GM21529 (cell line): ENCODE measurements around the gene RRM2.
"Not testable (repeated sequence)": the region's sequence is repeated elsewhere in the genome, so short reads cannot be mapped to it uniquely, and the experiment has no call there.

Experiments used
- ATAC-seq: cut with Tn5 transposase; IDR thresholded peaks from one replicate; pipeline ENCODE4 v1.9.1; 2021; ENCODE audit not compliant: unreplicated experiment

RRM2 gene

DNA sequence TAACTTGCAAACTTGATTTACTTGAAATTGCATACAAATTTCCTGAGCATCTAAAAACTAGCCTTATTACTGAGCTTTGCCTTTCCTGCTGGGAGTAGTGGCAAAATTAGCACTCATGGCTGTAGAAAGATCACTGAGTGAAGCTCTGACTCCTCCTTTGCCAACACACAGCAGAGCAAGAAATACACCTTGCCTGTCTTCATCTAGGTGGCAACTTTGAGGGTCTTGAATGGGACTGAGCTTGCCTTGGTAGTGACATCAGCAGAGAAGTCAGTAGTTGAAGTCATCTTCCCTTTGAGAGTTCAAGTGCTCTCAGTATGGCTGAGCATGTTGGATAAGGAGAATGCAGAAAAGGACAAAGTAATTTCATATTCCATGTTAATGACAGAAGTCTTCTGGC is 5.9 kb downstream of the RRM2 start:
- no peak for ATAC-seq

DNA sequence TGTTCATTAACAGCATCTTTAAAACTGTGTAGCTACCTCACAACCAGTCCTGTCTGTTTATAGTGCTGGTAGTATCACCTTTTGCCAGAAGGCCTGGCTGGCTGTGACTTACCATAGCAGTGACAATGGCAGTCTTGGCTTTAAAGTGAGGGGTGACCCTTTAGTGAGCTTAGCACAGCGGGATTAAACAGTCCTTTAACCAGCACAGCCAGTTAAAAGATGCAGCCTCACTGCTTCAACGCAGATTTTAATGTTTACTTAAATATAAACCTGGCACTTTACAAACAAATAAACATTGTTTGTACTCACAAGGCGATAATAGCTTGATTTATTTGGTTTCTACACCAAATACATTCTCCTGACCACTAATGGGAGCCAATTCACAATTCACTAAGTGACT is 7.0 kb downstream of the RRM2 start:
- no peak for ATAC-seq

DNA sequence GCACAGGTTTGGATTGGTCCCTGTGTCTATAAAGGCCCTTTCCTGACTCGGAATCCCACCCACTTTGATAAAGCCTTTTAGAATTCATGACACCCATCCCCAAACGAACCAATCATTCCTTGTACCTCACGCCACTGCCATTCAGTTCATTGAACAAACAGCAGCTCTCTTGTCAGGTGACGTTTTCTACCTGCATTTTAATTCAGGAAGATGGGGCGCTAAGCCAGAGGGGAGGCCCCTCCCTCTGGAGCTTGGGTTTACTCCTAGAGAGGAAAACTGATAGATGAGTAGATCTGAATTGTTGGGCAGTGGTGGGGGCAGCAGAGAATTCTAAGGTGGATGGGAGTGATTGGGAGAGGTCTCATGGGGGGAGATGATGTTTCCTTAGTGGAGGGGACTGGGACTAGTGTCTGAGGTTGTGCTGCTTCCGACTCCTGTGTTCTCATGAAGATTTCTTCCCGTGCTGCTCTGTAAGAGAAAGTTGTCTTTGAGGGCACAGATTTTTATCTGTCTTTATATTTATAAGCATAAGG is 9.6 kb downstream of the RRM2 start:
- ATAC-seq = no peak

DNA sequence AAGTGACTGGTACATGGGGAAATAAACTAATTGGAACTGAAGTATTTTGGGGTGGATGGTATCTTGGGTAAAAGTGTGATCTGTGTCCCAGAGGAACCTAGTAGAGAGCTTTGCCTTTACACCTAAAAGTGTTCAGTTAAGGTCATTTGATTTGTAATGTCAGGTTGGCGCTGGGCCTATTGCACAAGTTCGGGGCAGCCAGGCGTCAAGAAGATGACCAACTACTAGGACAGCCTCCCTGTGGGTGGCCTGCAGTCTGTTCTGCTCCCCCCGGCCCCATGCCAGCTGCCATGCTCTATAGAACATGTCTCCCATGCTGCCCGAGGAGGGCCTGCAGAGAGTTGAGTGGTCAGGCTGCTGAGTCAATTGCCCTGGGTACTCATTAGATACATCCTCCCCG is 10.1 kb downstream of the RRM2 start:
- no peak for ATAC-seq

DNA sequence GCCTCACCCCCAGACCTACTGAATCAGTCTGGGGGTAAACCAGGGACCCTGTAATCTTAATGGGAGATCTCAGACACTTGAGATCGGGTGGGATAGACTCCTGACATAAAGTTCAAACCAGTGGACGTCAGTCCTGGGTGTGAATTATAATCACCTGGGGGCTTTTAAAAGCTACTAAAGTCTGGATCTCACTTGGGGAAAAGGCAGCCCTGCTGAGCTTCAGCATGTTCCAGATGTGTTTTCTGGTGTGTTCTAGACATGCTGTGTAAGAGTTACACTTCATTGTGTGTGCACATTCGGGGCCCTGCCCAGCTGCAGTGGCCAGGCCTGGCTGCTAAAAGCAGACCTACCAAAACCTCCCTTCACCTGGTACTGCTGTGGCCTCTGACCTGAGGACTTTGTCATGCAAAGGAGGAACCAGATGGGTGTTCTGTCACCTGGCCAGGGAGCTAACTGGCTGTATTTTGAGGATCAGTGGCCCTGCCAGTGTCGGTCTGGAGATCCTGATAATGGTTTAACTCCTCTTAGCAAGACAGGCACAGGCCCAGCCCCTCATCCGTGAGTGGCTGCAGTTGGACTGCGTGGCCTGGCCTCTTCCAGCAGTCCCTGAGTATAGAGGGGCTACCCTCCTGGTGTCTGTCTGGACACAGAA is 10.6 kb downstream of the RRM2 start:
- ATAC-seq = no peak

DNA sequence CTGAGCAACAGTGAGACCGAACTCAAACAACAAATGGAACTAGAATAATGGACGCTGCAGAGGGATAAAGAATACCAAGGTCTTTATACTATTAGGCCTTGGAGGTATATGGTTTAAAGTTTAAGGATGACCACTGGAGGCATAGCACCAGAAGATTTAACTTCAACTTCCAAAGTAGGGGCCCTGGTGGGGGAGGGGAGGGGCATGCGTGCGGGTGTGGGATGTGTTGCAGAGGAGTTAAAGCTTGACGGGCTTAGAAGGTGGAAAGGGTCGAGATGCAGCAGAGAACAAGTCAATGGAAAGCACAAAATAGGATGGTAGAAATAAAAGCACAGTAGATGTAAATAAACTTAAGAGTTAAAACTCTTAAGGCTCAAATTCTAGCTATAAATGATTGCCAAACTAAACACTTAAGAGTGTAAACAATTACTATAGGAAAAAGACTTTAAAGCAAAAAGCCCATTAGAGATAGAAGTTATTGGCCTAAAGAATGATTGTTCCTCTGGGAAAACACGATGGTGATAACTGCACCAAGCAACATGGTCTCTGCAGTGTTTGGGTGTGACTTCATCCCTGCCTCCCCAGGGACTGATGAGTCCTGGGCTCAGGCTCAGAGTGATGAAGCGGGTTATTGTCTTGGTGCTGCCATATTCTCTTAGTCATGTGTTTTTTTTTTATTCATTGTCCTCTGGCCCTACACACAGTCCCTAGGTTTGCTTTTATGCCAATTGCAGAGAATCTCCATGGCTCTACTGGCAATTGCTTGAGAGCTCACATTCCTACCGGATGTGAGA is 13.0 kb downstream of the RRM2 start:
- no peak for ATAC-seq

DNA sequence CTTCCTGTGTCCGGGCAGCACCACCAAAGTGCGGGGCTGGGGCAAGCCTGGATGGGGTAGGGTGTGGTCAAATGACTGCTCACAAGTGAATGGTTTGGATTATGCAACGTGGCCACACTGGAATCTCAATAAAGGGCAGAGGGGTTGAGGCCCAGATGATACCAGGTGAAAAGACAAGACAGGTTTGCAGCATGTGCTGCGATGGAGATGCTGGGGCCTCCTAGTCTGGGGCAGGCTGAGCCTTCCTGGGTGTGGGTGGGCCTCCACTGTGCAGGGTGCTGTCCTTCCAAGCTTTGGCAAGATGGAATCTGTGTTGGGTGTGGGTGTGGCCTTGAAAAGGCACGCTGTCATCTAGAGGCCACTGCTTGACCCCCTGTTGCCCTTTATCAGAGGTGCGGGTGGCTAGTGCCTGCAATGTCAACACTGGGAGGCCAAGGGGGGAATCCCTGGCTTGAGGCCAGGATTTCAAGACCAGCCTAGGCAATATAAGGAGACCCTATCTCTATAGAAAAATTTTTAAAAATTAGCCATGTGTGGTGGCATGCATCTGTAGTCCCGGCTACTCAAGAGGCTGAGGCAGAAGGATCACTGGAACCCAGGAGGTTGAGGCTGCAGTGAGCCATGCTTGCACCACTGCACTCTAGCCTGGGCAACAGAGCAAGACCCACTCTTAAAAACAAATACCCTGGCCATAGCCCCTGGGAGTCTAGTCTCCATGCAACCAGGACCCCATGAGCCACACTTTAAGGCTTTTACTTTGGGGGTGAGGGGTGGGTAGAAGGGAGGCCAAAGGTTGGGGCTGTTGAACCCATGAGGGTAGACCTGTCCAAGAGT is 13.8 kb downstream of the RRM2 start:
- ATAC-seq = no peak

DNA sequence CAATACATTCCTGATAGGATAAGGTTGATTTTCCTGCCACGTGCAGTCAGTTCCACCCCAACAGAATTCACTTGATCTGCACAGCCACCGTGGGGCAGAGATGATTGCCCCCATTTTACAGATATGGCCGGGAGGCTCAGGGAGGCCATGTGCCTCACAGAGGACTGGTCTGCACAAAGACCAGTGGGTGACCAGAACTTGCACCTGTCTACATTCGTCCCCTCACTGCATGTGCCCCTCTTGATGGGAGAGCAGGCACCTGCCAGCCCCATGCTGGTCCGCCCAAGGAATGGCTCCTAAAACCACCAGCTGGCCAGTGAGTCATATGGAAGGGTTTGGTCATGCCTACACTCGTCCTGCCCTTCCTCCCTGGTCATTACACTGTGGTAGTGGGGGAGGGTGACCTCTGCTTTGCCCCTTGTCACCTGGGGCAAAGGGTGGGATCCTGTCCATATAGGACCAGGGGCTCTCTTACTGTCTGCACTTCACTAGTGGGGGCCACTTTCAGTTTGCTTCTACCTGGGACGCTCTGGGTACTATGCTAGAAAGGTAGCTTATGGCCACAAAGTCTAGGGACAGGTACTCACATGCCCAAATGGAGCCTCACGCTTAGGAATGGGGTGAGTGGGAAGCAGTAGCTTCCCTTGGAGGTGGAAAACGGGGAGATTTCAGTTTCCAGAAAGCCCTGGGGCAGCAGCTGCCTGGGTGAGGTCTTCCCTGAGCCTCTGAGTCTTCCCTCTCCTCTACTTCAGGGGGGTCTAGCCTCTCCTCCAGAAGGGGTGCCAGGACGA is 14.7 kb downstream of the RRM2 start:
- ATAC-seq = no peak

DNA sequence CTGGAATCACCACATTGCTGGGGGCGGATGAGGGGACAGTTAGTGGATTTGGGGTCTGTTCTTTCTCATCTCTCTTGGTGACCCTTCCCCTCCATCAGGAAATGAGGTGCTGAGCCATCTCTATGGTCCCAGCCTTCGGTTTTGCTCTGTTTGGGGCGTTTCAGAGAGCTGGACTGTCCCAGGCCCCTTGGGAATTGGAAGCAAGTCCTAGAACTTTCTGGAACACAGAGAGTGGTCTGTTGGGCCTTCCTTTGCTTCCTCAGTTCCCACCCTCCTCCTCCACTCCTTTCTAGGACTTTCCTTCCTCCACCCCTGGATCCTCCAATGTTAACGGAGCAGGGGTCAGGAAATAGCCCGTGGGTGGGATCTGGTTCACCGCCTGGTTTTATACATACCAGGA is 17.0 kb downstream of the RRM2 start:
- no peak for ATAC-seq

DNA sequence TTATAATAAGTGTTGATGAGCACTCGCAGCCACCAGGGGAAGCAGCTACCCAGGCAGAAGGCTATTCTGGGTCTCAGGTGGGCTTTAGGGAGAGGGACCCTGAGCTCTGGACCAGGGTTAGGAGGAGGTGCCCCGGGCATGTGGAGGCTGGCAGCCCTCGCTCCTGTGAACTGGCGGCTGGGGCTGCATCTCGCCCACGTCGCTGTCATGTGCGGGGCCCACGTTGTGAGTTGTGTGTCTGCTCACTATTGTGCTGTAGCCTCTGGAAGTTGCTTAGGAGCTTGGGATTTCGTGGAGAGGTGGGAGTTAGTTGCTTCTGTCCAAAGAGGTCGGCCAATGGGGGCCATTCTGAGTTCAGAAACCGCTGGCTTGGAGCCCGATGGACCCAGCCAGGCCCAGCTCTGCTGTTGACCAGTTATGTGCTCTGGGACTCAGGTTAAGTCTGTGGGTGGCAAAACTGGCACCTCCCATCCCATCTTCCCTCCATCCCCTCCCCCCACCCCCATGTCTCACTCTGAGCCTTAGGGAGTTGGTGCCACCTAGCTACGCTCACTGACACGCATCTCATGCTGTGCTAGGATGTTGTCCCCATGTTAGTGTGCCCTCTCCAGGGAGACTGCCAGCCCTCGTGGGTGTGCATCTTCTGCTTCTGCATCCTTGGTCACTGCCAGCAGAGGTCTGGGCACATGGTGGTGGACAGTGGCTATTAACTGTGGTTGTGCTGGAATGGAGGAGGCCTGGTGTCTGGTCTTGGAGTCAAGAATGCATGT is 18.5 kb downstream of the RRM2 start:
- no peak for ATAC-seq

DNA sequence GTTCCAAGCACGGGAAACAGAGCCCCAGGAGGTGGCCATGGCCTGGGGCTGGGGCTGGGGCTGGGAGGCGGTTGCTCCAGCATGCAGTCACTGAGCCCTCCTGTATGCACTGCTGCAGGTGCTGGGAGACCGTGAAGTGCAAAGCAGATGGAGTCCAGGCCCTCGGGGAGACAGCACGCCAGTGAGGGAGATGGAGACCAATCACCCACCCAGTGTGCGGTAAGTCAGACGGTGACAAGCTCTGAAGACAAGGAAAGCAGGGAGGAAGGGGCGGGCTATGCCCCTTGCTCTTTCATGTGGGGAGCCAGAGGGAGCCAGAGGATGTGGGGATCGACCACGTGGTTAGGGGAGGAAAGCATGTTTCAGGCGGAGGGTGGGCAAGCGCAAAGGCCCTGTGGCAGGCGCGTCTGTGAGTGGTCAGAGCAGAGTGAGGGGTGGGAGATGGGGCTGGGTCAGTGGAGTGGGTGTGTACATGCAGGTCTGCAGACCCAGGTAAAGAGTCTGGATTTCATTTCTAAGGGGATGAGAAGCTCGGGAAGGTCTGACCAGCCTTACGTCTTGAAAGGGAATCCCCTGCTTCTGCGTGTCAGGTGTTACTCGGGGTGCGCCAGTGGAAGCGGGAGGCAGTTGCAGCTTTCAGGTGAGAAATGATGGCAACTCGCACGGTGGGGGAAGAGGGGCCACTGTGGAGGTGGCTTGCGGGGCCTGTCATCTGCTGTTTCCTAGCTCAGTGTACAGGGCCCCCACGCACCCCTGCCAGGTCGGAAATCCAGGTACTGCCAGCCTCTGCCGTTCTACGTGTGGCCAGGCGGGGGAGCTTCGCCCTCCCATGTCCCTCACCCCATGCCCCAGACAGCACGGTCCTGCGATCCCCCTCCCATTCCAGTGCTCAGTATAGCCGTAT is 19.4 kb downstream of the RRM2 start:
- no peak for ATAC-seq

DNA sequence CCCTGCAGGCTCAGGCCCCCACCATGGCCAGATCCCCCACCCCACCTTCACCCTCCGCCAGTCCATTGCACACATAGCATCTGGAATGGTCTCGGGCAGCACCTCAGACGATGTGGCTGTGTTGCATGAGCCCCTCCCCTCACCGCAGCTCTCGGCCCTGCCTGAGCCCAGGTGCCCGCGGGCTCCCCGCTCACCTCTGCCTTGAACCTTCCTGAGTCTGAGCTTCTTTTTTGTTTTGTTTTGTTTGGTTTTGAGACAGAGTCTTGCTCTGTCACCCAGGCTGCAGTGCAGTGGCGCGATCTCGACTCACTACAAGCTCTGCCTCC is 20.1 kb downstream of the RRM2 start:
- no peak for ATAC-seq

DNA sequence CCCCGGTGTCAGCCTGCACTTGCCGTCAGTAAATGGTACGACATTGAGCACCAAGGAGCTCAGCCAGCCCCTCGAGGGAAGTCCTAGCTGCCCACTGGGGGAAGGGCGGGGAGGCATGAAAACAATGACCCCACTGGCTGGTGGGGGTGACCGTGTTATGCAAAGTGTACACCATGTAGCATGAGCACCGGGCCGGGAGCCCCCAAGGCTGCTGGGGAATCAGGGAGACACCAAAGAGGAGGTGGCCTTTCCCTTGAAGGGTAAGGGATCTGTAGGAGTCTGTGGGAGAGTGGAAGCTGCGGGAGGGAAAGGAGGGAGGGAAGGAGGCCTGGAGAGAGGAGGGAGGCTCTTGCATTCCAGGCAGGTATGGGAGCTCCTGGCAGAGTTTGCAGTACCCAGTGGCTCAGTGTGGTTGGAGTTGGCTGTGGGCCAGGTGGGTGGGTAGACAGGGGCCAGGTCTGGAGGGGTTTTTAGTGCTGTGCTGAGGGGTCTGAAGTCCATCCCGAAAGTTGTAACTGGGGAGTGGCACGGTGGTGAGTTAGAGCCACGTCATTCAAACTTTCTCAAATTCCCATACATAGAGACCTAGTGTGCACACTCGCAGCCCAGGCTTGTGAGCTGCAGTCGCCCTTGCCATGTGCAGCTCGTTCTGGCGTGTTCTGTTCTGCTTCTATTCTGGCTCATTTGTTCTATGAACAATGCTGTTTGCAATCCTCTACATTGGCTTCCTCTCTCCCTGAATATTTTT is 22.4 kb downstream of the RRM2 start:
- no peak for ATAC-seq

DNA sequence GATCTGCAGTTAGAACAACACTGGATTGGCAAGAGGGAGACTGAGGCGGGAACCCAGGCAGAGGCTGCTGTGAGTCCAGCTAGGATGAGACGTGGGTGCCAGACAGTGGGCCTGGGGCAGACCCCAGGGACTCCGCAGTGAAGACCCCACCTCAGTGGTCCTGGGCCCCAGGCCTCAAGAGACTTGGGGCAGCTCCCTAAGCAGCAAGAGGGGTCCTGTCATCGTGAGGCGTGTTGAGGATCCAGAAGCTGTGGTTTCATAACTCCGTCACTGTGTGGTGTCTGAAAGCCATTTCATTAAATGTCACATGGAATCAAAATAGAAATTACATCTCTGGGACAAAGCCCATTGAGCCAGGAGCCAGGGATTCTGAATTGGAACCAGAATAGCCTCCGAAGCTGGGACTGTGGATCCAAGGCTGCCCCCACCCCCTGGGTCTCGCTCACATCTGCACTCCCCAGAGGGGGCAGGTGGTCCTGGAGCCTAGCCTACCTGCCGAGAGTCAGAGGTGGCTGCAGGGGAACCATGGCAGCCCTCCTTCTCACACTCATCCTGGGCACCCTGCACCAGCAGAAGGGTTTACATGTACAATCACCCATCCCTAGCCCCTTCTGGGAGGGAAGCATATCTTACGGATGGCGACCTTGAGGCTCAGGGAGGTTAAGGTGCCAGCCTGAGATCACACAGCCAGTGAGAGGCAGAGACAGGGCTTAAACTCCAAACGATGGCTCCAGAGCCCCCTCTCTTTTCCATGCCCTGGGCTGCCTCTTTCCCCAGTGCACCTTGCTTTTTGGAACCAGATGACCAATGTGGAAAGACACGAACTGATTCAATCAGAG is 23.2 kb downstream of the RRM2 start:
- no peak for ATAC-seq

DNA sequence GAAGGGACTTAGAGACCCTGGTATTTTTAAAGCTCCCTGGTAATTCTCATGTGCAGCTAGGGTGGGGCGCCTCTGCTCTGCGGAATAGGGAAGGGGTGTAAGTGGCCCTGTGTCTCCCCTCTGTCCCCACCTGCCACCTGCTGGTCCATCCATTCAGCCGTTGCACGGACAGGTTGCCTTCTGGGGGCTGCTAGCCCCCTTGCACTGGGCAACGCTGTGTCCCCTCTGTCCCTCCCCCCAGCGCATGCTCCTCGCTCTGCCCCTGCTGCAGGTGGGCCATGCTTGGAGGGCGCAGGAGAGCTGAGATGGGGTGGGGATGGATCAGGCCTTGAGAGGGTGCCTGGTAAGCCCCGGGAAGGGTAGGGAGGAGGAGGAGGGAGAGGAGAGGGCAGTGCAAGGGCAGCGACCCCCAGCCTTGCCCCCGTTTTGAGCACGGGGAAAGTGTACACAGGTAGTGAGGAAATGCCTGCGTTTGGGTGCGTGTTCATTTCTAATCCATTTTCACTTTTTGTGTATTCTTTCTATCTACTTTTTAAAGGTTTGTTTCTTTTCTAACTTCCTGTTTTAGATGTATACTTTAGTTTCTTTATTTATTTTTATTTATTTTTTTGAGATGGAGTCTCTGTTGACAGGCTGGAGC is 23.9 kb downstream of the RRM2 start:
- ATAC-seq = no peak

DNA sequence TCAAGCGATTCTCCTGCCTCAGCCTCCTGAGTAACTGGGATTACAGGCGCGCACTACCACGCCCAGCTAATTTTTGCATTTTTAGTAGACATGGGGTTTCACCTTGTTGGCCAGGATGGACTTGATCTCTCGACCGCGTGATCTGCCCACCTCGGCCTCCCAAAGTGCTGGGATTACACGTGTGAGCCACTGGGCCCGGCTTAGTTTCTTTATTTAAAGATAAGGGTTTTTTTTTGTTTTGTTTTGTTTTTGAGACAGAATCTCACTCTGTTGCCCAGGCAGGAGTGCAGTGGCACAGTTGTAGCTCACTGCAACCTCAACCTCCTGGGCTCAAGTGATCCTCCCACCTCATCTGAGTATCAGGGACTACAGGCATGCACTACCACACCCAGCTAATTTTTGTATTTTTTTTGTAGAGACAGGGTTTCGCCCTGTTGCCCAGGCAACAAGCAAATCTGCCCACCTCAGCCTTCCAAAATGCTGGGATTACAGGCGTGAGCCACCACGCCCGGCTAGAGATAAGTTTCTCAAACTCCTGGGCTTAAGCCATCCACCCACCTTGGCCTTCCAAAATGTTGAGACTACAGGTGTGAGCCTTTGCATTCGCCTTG is 24.6 kb downstream of the RRM2 start:
- ATAC-seq = not testable (repeated sequence)

DNA sequence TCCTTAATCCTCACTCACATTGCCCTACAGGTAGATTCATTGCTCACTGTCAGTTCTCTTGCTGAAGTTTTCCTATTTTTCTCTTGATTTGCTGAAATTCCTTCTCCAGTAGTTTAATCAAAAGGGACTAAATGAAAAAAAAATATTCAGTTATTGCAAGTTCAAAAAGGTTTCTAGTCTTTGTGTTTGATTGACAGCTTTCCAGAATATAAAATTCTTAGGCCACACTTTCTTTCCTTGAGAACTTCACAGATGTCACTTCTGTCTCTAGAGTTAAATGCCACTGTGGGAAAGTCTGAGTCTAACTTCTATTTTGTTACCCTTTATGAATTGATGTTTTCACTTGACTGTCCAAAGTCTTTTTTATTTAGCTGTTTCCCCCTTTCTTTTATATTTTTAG is 25.7 kb downstream of the RRM2 start:
- no peak for ATAC-seq
